HG02623 (cell line): Measurements from ENCODE around the gene TMEM238.

Experiments used
- ATAC-seq: cut with Tn5 transposase; IDR thresholded peaks from one replicate; pipeline ENCODE4 v1.9.1; 2021; ENCODE audit warnings: moderate library complexity; ENCODE audit not compliant: unreplicated experiment

The TMEM238 gene

DNA sequence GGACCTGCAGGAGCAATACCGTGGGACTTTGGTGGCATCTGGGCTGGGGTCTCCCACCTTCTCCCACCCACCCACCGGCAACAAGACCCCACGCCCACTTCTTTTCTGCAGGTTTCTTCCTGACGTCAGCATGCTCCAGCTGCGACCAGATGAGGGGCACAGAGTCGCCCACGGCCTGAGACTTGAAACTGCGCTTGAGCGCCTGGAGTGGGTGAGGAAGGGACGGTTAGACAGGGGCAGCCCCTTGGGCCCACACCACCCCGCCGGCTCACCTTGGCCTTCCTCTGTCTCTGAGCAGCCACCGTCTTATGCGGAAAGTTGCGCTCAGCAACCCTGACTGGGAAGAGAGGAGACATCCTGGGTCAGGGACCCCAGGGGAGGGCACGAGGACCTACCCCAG lies 23.2 kb downstream of the TMEM238 start:
- no peak for ATAC-seq

DNA sequence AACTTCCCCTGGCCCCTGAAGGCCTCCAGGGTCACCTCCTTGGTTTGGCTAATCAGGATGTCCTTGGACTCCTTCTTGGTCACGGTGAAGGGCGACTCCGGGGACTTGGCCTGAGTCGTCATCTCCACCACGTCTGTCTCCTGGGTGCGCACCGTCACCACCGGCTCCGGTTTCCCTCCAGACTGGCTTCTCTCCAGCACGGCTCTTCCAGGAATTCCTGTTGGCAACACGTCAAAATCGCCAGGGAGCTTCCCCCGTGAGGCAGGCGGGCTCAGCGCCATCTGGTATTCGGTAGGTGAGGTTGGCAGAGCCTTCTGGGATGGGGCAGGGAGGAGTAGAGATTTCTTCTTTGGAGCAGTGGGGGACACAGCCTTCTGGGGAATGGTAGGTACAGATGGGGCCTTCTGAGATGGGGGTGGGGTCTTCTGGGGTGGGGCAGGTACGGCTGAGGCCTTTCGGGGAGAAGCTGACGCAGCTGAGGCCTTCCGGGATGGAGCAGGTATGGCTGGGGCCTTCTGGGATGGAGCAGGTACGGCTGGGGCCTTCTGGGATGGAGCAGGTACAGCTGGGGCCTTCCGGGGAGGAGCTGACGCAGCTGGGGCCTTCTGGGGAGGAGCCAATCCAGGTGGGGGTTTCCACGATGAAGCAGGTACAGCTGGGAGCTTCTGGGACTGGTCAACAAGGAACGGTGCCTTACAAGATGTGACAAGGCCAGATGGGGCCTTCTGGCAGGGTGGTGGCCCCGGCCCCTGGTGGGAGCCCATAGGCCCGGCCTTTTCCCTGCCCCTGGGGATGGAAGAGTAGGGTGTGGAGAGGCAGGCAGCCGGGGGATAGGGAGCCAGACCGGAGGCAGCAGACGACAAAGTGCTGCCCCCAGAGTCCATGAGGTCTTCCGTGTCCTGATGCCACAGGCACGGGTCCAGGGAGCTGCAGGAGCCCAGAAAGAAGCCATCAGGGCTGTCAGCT lies 24.9 kb downstream of the TMEM238 start:
- no peak for ATAC-seq

GRCh38 chr19:55358493-55358892 lies 25.6 kb downstream of the TMEM238 start:
- ATAC-seq = no peak

DNA sequence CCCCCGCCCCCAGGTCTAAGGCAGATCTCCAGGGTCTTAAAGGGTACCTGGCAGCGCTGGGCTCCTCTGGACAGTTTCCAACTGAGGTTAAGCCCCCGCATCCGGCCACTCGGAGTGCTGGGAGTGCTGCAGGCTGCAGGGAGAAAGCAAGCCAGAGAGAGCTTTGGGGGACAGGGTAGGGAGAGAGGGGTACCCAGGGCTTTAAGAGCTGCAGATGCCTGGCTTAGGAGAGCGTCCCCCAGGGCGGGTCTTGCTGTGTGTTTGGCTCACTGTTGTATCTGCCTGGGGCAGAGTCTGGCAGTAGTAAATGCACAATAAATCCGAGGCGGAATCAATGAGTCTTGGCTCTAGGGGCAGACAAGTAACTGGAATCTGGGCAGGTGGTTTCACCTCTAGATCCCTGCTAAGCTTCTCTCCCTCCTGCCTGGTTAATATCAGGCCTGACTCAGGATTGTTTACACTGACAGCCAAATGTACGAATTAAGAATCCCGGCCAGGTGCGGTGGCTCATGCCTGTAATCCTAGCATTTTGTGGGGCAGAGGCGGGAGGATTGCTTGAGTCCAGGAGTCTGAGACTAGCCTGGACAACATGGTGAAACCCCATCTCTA lies 28.8 kb downstream of the TMEM238 start:
- no peak for ATAC-seq

- ATAC-seq = no peak
Measured at GRCh38 chr19:55354698-55355212, 29.3 kb downstream of the TMEM238 start, which contains the start of gene COX6B2. Gene COX6B2 (minus strand): TSS chr19:55354719. CDS start chr19:55354521, 198 bp downstream.

- ATAC-seq = no peak
Measured at GRCh38 chr19:55353803-55354697, 30.0 kb downstream of the TMEM238 start.

GRCh38 chr19:55353356-55353802 lies 30.7 kb downstream of the TMEM238 start:
- no peak for ATAC-seq

- ATAC-seq = no peak
Measured at GRCh38 chr19:55352549-55353145, 31.4 kb downstream of the TMEM238 start.

DNA sequence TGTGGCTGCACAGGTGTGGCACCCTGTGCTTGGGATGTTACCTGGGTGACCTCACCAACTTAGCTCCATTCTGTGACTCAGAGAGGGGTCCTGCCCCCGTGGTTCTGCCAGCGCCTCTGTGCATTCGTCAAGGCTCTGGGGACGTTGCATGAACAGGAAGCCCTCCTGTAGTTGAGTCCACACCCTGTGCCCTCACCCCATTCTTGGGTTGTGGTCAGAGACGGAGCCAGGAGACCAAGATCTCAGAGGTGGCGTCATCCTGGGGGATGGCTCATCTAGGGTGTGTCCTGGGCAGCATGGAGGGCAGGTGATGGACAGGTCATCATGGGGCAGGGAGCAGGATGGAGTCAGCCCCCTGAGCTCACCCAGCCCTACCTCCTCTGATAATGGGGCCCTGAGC lies 32.1 kb downstream of the TMEM238 start:
- ATAC-seq = no peak

- ATAC-seq = no peak
Measured at GRCh38 chr19:55350620-55351315, 33.3 kb downstream of the TMEM238 start.

DNA sequence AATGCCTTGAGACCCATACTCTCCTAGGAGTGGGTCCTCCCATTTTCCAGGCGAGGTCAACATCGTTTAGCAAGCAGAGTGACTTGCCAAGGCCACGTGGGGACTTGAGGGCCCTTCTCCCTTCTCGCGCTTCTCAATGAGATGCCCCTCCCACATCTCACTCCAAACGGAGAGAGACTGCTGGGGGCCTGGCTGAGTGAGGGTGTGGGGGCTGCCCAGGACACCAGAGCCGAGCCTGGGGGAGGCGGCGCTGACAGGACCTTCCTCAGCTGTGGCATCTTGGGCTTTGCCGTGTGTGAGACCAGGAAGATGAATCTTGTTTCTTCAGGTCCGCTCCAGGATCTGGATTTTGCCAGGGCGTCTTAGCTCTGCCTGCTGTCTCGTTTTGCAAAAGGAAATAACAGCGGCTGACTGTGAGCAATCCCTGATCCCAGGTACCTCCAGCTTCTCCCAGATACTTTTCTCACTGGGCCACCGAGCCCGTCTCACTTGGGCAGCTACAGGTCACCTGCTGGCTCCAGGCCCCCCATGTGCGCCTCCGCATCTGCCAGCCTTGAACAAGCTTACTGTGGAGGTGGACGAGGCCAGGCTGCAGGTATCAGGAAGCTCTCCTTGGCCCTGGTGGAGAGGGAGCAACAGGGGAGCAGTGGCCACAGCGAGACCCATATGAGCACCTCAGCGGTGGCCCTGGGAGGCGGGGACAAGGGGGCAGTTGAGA lies 35.6 kb downstream of the TMEM238 start:
- ATAC-seq = no peak

- ATAC-seq = no peak
Measured at GRCh38 chr19:55347442-55348009, 36.6 kb downstream of the TMEM238 start.

GRCh38 chr19:55346725-55347441 lies 37.2 kb downstream of the TMEM238 start:
- no peak for ATAC-seq

GRCh38 chr19:55345818-55346724 lies 38.0 kb downstream of the TMEM238 start:
- no peak for ATAC-seq

DNA sequence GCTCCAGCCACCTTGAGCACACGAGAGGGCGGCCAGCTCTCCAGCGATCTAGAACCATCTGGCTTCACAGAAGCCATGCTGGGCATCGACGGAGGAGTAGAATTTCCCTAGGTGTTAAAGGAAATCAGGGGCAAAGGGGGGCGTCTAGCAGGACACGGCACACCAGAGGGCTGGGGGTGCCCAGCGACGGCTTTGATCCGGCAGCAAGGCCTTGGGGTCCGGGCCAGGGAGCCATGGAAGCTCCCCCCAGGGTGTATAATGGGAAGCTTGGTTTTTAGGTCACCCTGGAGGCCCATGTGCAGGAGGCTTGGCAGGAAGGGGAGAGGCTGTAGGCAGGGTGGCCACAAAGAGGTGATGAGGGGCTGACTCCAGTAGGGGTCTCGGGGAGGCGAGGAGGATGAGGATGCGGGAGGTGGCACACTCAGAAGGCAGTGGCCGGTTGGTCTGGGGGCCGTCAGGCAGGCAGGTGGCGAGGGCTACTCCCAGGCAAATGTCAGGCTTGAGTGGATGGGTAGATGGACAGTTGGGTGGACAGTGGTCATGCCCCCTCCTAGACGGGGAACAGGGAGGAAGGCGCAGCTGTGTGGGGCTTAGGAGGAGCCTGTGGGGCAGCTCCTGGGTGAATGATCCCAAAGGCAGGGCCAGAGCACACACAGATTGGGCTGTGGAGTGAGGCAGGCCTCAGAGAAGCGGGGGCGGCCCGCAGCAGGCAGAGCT lies 38.8 kb downstream of the TMEM238 start:
- no peak for ATAC-seq

DNA sequence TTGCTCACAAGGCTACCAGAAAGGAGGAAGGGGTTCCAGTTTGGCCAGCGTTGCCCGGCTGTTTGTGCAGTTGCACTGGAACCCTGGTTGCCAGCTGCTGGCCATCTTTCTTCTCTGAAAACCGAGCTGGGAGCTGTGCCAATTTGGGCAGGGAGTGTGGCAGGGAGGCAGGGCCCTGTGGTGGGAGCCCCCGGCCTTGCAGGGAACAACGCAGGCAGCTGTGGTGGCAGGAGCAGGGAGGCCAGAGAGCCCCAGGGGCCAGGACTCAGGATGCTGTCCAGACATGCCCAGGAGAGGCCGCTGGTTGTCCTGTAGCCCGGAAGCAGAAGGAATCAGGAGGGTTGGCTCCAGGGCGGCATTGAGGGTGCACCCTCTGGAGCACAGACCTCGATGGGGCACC lies 39.6 kb downstream of the TMEM238 start:
- ATAC-seq = no peak
